SIG-M5 (cell line): Measurements from ENCODE around the gene PLA2G4D.

Source experiments
- DNase-seq: peaks from one replicate; lab custom pipeline; 2025; lab: John Stamatoyannopoulos, UW

The PLA2G4D gene

GRCh38 chr15:42050484-42051255 is 43.7 kb downstream of the PLA2G4D start:
- no peak for DNase-seq

- no peak for DNase-seq
These were observed 45.6 kb downstream of the PLA2G4D start for GRCh38 chr15:42048821-42049200.

GRCh38 chr15:42048080-42048820 is 46.1 kb downstream of the PLA2G4D start:
- no peak for DNase-seq

- no peak for DNase-seq
These were observed 47.8 kb downstream of the PLA2G4D start for GRCh38 chr15:42046597-42046996.

- no peak for DNase-seq
These were observed 49.1 kb downstream of the PLA2G4D start for GRCh38 chr15:42045211-42045615.

GRCh38 chr15:42042602-42043400 is 51.6 kb downstream of the PLA2G4D start:
- DNase-seq = no peak

GRCh38 chr15:42038401-42038800 is 56.0 kb downstream of the PLA2G4D start:
- DNase-seq = no peak

GRCh38 chr15:42037656-42038055 is 56.7 kb downstream of the PLA2G4D start:
- DNase-seq = no peak

GRCh38 chr15:42036966-42037365 is 57.4 kb downstream of the PLA2G4D start:
- no peak for DNase-seq

GRCh38 chr15:42036112-42036905 is 58.1 kb downstream of the PLA2G4D start:
- DNase-seq = no peak

GRCh38 chr15:42035435-42035761 is 59.0 kb downstream of the PLA2G4D start:
- DNase-seq = no peak

- DNase-seq = no peak
These were observed 59.5 kb downstream of the PLA2G4D start for GRCh38 chr15:42034628-42035434.

GRCh38 chr15:42033214-42033873 is 61.0 kb downstream of the PLA2G4D start:
- no peak for DNase-seq

GRCh38 chr15:42032376-42033213 is 61.8 kb downstream of the PLA2G4D start:
- DNase-seq = no peak

- DNase-seq = no peak
These were observed 63.0 kb downstream of the PLA2G4D start for GRCh38 chr15:42031198-42031915.

- no peak for DNase-seq
These were observed 66.8 kb downstream of the PLA2G4D start for GRCh38 chr15:42027521-42027920.

GRCh38 chr15:42024303-42024702 is 70.1 kb downstream of the PLA2G4D start:
- DNase-seq = no peak

GRCh38 chr15:42021593-42021992 is 72.8 kb downstream of the PLA2G4D start:
- no peak for DNase-seq

- no peak for DNase-seq
These were observed 73.6 kb downstream of the PLA2G4D start, which contains the start of gene PLA2G4E for GRCh38 chr15:42020713-42021273. PLA2G4E (minus strand) TSS chr15:42021042; CDS start chr15:42021030, 12 bp downstream.
